Lower lobe of right lung (tissue), 2 donors: Measurements from ENCODE around the gene FAM89B. TPM values are rescaled to one million over a fixed set of nuclear protein-coding genes. Genes with fewer than 3 reads are reported as not detected.

Source experiments
- ATAC-seq, 2 donors: fragments of 200-7000 bp; cut with Tn5 transposase; one replicate each; pipeline ENCODE4 v1.9.1; 2020 to 2022; ENCODE audit warnings: mild to moderate bottlenecking in 2 of 2, moderate library complexity in 2 of 2
- DNase-seq: peaks from one replicate; pipeline ENCODE4 v3.0.0-alpha.2; 2020
- H3K27ac ChIP-seq: fragments of 200-600 bp; one replicate; pipeline ENCODE4 v1.8.0; 2022
- H3K27me3 ChIP-seq: fragments of 200-600 bp; one replicate; pipeline ENCODE4 v1.8.0; 2022; ENCODE audit warnings: low read depth
- H3K36me3 ChIP-seq: fragments of 200-600 bp; one replicate; pipeline ENCODE4 v1.8.0; 2022; ENCODE audit warnings: mild to moderate bottlenecking
- H3K4me1 ChIP-seq: fragments of 200-600 bp; one replicate; pipeline ENCODE4 v1.8.0; 2022
- H3K4me3 ChIP-seq: fragments of 200-600 bp; one replicate; pipeline ENCODE4 v1.8.0; 2022; ENCODE audit warnings: mild to moderate bottlenecking
- H3K9me3 ChIP-seq: fragments of 200-600 bp; one replicate; pipeline ENCODE4 v1.8.0; 2022
- CTCF ChIP-seq: fragments of 200-600 bp; IDR thresholded peaks from one replicate; pipeline ENCODE4 v1.8.0; 2022; ENCODE audit warnings: antibody characterized with exemption, mild to moderate bottlenecking
- intact Hi-C: fragments of 100-400 bp; cut with DNase I; formaldehyde crosslinking; loops from one replicate; pipeline ENCODE4 v1.11.0; 2022
- total RNA-seq: library from RNA; stranded (reverse); fragmentation: NEBNext Ultra II Directional; extraction: Animal tissue kit (Norgen Biotek cat#: 25700); gene quantifications from one replicate; pipeline ENCODE4 v1.2.1, GENCODE V29; 2021
- donor health status: DM: no; HTN: yes; CAD: no; lungs with severe emphysema.

FAM89B gene
- total RNA-seq, 1 donor from 2014 or later = 48.6 TPM

DNA sequence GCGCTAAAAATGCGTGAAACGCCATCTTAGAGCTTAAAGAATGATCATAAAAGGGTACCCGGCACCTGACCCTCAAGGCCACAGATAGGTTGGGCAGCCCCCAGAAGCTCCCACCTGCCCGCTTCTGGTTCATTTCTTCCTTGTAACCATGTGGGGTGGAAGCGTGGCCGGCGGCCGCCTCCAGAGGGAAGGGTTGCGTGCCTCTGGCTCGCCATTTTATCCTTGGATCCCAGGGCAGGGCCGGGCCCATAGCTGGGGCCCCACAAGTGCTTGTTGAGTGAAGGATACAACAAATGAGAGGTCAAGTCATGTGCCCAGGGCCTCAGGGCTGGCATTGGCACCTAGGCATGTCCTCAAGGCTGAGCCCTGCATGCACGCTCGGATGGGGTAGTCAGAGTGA lies 49.1 kb downstream of the FAM89B start:
- DNase-seq = no peak
- Histone ChIP-seq H3K36me3 (peaks cover 89% of the 10 kb centered on the region), H3K4me1 (peaks cover 26% of the 10 kb centered on the region), H3K27me3 (no peaks in the 10 kb centered on the region), H3K4me3 (no peak overlapping the region), H3K27ac (peak overlapping the region; percentile 18), H3K9me3 (no peaks in the 10 kb centered on the region)
- intact Hi-C loops = no loop called here
- no peak for TF ChIP-seq CTCF
- ATAC-seq = peak in 1 of 2 donors; percentile 45

DNA sequence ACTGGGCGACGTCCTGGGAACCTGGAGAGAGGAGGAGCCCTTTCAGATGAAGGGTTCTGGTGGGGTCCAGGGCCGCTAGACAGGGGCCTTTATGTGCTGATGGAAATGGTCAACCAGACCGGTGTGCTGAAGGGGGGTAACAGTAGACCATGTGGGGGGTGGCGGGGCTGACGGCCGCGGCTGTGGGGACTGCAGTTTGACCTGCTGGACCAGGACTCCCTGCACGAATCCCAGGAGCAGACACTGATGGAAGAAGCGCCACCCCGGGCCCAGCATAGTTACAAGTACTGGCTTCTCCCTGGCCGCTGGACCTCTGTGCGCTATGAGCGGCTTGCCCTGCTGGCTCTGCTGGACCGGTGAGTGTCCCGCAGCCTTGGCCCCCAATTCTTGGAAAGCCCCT lies 49.7 kb downstream of the FAM89B start:
- TF ChIP-seq CTCF = no peak
- Histone ChIP-seq H3K9me3 (no peaks in the 10 kb centered on the region), H3K4me3 (no peak overlapping the region), H3K4me1 (peaks cover 22% of the 10 kb centered on the region), H3K36me3 (peaks cover 94% of the 10 kb centered on the region), H3K27ac (no peak overlapping the region), H3K27me3 (no peaks in the 10 kb centered on the region)
- ATAC-seq = no peak
- intact Hi-C loops = no loop called here
- DNase-seq = no peak

GRCh38 chr11:65623177-65623576 lies 50.8 kb downstream of the FAM89B start:
- no peak overlapping the region for H3K4me3 ChIP-seq

More at GRCh38 chr11:65623177-65623576, 50.8 kb downstream of the FAM89B start:
- Histone ChIP-seq H3K36me3 (peaks cover 96% of the 10 kb centered on the region), H3K4me1 (peaks cover 15% of the 10 kb centered on the region), H3K9me3 (no peaks in the 10 kb centered on the region), H3K27ac (no peak overlapping the region), H3K27me3 (no peaks in the 10 kb centered on the region)
- ATAC-seq = no peak
- no peak for DNase-seq
- no peak for TF ChIP-seq CTCF
- intact Hi-C loops = no loop called here

Other genes starting within 250 kb of the FAM89B start
- gene DPF2, start 238.7 kb upstream of the FAM89B start, total RNA-seq = 45.8 TPM
- 0.18 TPM for gene TIGD3, start 217.8 kb upstream of the FAM89B start, total RNA-seq
- 13.0 TPM for gene SLC25A45, start 189.9 kb upstream of the FAM89B start, total RNA-seq
- 22.6 TPM for gene FRMD8, start 185.9 kb upstream of the FAM89B start, total RNA-seq
- gene NEAT1, start 149.7 kb upstream of the FAM89B start, total RNA-seq = 980 TPM
- 11,612 TPM for gene MALAT1, start 73.5 kb upstream of the FAM89B start, total RNA-seq
- 61.2 TPM for gene SCYL1, start 47.5 kb upstream of the FAM89B start, total RNA-seq
- 98.7 TPM for gene LTBP3, start 14.2 kb upstream of the FAM89B start, total RNA-seq
- gene ZNRD2, start 2.1 kb upstream of the FAM89B start, total RNA-seq = 25.1 TPM
- gene EHBP1L1, start 3.5 kb downstream of the FAM89B start, total RNA-seq = 110 TPM
- gene KCNK7, start 23.3 kb downstream of the FAM89B start, total RNA-seq = 1.7 TPM
- gene MAP3K11, start 41.7 kb downstream of the FAM89B start, total RNA-seq = 113 TPM
- 32.4 TPM for gene PCNX3, start 43.2 kb downstream of the FAM89B start, total RNA-seq
- 102 TPM for gene SIPA1, start 65.6 kb downstream of the FAM89B start, total RNA-seq
- gene RELA, start 90.4 kb downstream of the FAM89B start, total RNA-seq = 68.9 TPM
- 82.6 TPM for gene KAT5, start 139.7 kb downstream of the FAM89B start, total RNA-seq
- 44.4 TPM for gene RNASEH2C, start 148.3 kb downstream of the FAM89B start, total RNA-seq
- gene AP5B1, start 208.4 kb downstream of the FAM89B start, total RNA-seq = 46.3 TPM
- gene OVOL1, start 214.5 kb downstream of the FAM89B start, total RNA-seq = 0.89 TPM